ENCODE measurements around the gene MIS18A.

- TF ChIP-seq CTCF (conservative IDR thresholded peaks at IDR 0.05 in 1 of 2, IDR thresholded peaks at IDR 0.05 in 1 of 2; ENCODE audit: low read depth in 1 of 2, low read length in 2 of 2), result no peak
- no peak for TF ChIP-seq EZH2 (IDR thresholded peaks at IDR 0.05; ENCODE audit: low read length, missing control alignments)
Measured at GRCh38 chr21:32309906-32310460, 31.1 kb upstream of the MIS18A start.

Data from fibroblast of lung (primary cell).